ENCODE results near the gene LAPTM5. TPM values are rescaled to one million over a fixed set of nuclear protein-coding genes. Genes with fewer than 3 reads are reported as not detected.

The LAPTM5 gene
- total RNA-seq, 6 donors from 2014 or later = 148 to 624 (median 225) TPM

- no peak overlapping the region for H3K27ac ChIP-seq
- no peak overlapping the region for H3K4me3 ChIP-seq
- H3K36me3 ChIP-seq = no peaks in the 10 kb centered on the region
- TF ChIP-seq POLR2A (IDR thresholded peaks at IDR 0.05) (no peak), POLR2AphosphoS5 (IDR thresholded peaks at IDR 0.05) (no peak), EP300 (IDR thresholded peaks at IDR 0.05) (no peak), CTCF (IDR thresholded peaks at IDR 0.05) (no peak)
- no peak for ATAC-seq (ENCODE audit: low FRiP score in 2 of 2)
- no peak for DNase-seq
- H3K4me1 ChIP-seq = peaks cover 2 to 4% (median 3%) of the 10 kb centered on the region in 4 donors
- 67% methylated on average over 4 of the region's 4 CpGs; no CpG with 5 or more reads in 1 of the 2 donors for WGBS, 2 donors
- H3K9me3 ChIP-seq = no peaks in the 10 kb centered on the region
- no peaks in the 10 kb centered on the region for H3K27me3 ChIP-seq
Observed at GRCh38 chr1:30714025-30714424, 43.5 kb downstream of the LAPTM5 start.

GRCh38 chr1:30713311-30713710 is 44.3 kb downstream of the LAPTM5 start:
- no peak overlapping the region for H3K4me3 ChIP-seq
- no peak overlapping the region for H3K27ac ChIP-seq
- H3K4me1 ChIP-seq = no peaks in the 10 kb centered on the region
- no peaks in the 10 kb centered on the region for H3K36me3 ChIP-seq
- WGBS, 2 donors = 46% methylated on average over 11 to 12 of the region's 12 CpGs
- TF ChIP-seq EP300 (IDR thresholded peaks at IDR 0.05) = no peak
- TF ChIP-seq POLR2AphosphoS5 (IDR thresholded peaks at IDR 0.05) = no peak
- no peak for TF ChIP-seq POLR2A (IDR thresholded peaks at IDR 0.05)
- TF ChIP-seq CTCF (IDR thresholded peaks at IDR 0.05) = no peak
- DNase-seq (no peak), ATAC-seq (ENCODE audit: low FRiP score in 2 of 2) (no peak)
- H3K9me3 ChIP-seq = no peaks in the 10 kb centered on the region
- H3K27me3 ChIP-seq = no peaks in the 10 kb centered on the region

GRCh38 chr1:30712583-30712982 is 45.0 kb downstream of the LAPTM5 start:
- no peak for DNase-seq
- Histone ChIP-seq H3K4me1 (no peaks in the 10 kb centered on the region), H3K27ac (no peak overlapping the region), H3K27me3 (no peaks in the 10 kb centered on the region), H3K9me3 (no peaks in the 10 kb centered on the region), H3K4me3 (no peak overlapping the region), H3K36me3 (no peaks in the 10 kb centered on the region)
- no peak for ATAC-seq (ENCODE audit: low FRiP score in 2 of 2)
- 82 to 86% methylated on average over 6 of the region's 6 CpGs for WGBS, 2 donors
- TF ChIP-seq POLR2A (IDR thresholded peaks at IDR 0.05) (no peak), EP300 (IDR thresholded peaks at IDR 0.05) (no peak), CTCF (IDR thresholded peaks at IDR 0.05) (no peak), POLR2AphosphoS5 (IDR thresholded peaks at IDR 0.05) (no peak)

GRCh38 chr1:30710407-30710806 is 47.2 kb downstream of the LAPTM5 start:
- H3K9me3 ChIP-seq = no peaks in the 10 kb centered on the region
- H3K27me3 ChIP-seq = no peaks in the 10 kb centered on the region
- no peaks in the 10 kb centered on the region for H3K36me3 ChIP-seq
- ATAC-seq (ENCODE audit: low FRiP score in 2 of 2) (no peak), DNase-seq (no peak)
- no peak overlapping the region for H3K27ac ChIP-seq
- 49 to 55% methylated on average over 2 of the region's 2 CpGs for WGBS, 2 donors
- H3K4me3 ChIP-seq = no peak overlapping the region
- H3K4me1 ChIP-seq = no peaks in the 10 kb centered on the region
- TF ChIP-seq POLR2AphosphoS5 (IDR thresholded peaks at IDR 0.05) (no peak), EP300 (IDR thresholded peaks at IDR 0.05) (no peak), CTCF (IDR thresholded peaks at IDR 0.05) (no peak), POLR2A (IDR thresholded peaks at IDR 0.05) (no peak)

- H3K27me3 ChIP-seq = no peaks in the 10 kb centered on the region
- H3K27ac ChIP-seq = no peak overlapping the region
- 50 to 52% methylated on average over 8 of the region's 8 CpGs for WGBS, 2 donors
- H3K9me3 ChIP-seq = no peaks in the 10 kb centered on the region
- no peak overlapping the region for H3K4me3 ChIP-seq
- H3K36me3 ChIP-seq = no peaks in the 10 kb centered on the region
- ATAC-seq (ENCODE audit: low FRiP score in 2 of 2) (no peak), DNase-seq (no peak)
- H3K4me1 ChIP-seq = no peaks in the 10 kb centered on the region
- TF ChIP-seq POLR2AphosphoS5 (IDR thresholded peaks at IDR 0.05) = no peak
- no peak for TF ChIP-seq EP300 (IDR thresholded peaks at IDR 0.05)
- TF ChIP-seq POLR2A (IDR thresholded peaks at IDR 0.05) = no peak
- TF ChIP-seq CTCF (IDR thresholded peaks at IDR 0.05) = no peak
Observed at GRCh38 chr1:30708361-30708728, 49.2 kb downstream of the LAPTM5 start.

All from upper lobe of left lung (tissue), 6 donors.